GM12878 (cell line): Measurements from ENCODE around the gene TMPRSS11A. TPM values are rescaled to one million over a fixed set of nuclear protein-coding genes. Genes with fewer than 3 reads are reported as not detected.

ENCODE experiments used
- ATAC-seq: fragments of 200-7000 bp; cut with Tn5 transposase; 3 replicates; pipeline ENCODE4 v1.9.1; 2020; ENCODE audit warnings: mild to moderate bottlenecking, moderate library complexity
- BruUV-seq: library from RNA; stranded (reverse); fragments of 400-500 nt; replicated peaks from 2 replicates; lab custom pipeline; 2021; lab: Mats Ljungman, UMichigan
- CTCF ChIA-PET: fragments of 300-600 bp; sonication (Branson Sonifier 250); formaldehyde crosslinking; extraction: SDS; loops from one replicate; lab custom pipeline; 2021; ENCODE audit warnings: inconsistent platforms; lab: Yijun Ruan, JAX
- POLR2A ChIA-PET: fragments of 350-600 bp; formaldehyde crosslinking; extraction: SDS; loops from one replicate; lab custom pipeline; 2021; ENCODE audit warnings: inconsistent platforms; lab: Charles Lee
- RAD21 ChIA-PET: fragments of 300-600 bp; sonication (Branson Sonifier 250); formaldehyde crosslinking; loops from one replicate; lab custom pipeline; 2023; ENCODE audit warnings: antibody characterized with exemption; ENCODE audit not compliant: unreplicated experiment; lab: Charles Lee
- SMC1A ChIA-PET: fragments of 300-600 bp; sonication (Branson Sonifier 250); formaldehyde crosslinking; loops from one replicate; lab custom pipeline; 2023; ENCODE audit not compliant: unreplicated experiment, uncharacterized antibody; lab: Charles Lee
- DNase-seq: peaks from one replicate; pipeline ENCODE4 v3.0.0-alpha.2; 2011; ENCODE audit warnings: low read depth, low spot score
- FAIRE-seq: peaks from 3 replicates; lab custom pipeline; 2011; peaks lifted over from hg19 to GRCh38; lab: Jason Lieb, UNC
- H2AFZ ChIP-seq: 2 replicates; pipeline ENCODE4 v1.6.0; 2011; ENCODE audit warnings: low read depth, low read length, control low read depth; ENCODE audit not compliant: control insufficient read depth
- H3K27ac ChIP-seq: 2 replicates; pipeline ENCODE4 v1.5.1; 2011; ENCODE audit warnings: control low read depth; ENCODE audit not compliant: control insufficient read depth, insufficient read depth
- H3K27me3 ChIP-seq, 2 experiments: replicated peaks in 1 of 2; 2 replicates each; pipeline versions ENCODE4 v1.6.0 to v1.6.1; 2011; ENCODE audit warnings: low read length in 1 of 2; ENCODE audit not compliant: control insufficient read depth in 2 of 2, insufficient read depth in 2 of 2
- H3K36me3 ChIP-seq, 2 experiments: 2 replicates each; pipeline ENCODE4 v1.5.1; 2011; ENCODE audit warnings: low read length in 1 of 2; ENCODE audit not compliant: control insufficient read depth in 2 of 2, insufficient read depth in 2 of 2
- H3K4me1 ChIP-seq: 2 replicates; pipeline ENCODE4 v1.6.1; 2011; ENCODE audit warnings: mild to moderate bottlenecking, low read length, moderate library complexity, mixed read lengths; ENCODE audit not compliant: control insufficient read depth, insufficient read depth
- H3K4me2 ChIP-seq: 2 replicates; pipeline ENCODE4 v1.6.0; 2011; ENCODE audit warnings: control low read depth; ENCODE audit not compliant: control insufficient read depth, insufficient read depth
- H3K4me3 ChIP-seq: fragments of 200-600 bp; sonication (generic); 2 replicates; pipeline ENCODE4 v1.5.1; 2016
- H3K79me2 ChIP-seq: 2 replicates; pipeline ENCODE4 v1.6.0; 2011; ENCODE audit warnings: low read length; ENCODE audit not compliant: control insufficient read depth, insufficient read depth
- H3K9ac ChIP-seq: 2 replicates; pipeline ENCODE4 v1.8.0; 2011; ENCODE audit warnings: low read length, control low read depth, mixed read lengths; ENCODE audit not compliant: control insufficient read depth, insufficient read depth
- H3K9me3 ChIP-seq: replicated peaks from 3 replicates; pipeline ENCODE4 v1.5.1; 2011; ENCODE audit warnings: mild to moderate bottlenecking, low read length; ENCODE audit not compliant: control insufficient read depth, insufficient read depth
- H4K20me1 ChIP-seq: 2 replicates; pipeline ENCODE4 v1.6.0; 2011; ENCODE audit not compliant: control insufficient read depth, insufficient read depth
- ATF2 ChIP-seq: IDR thresholded peaks from 2 replicates; pipeline ENCODE4 v1.6.1; 2012; ENCODE audit warnings: low read length, inconsistent platforms
- HDAC2 ChIP-seq: fragments of 200-600 bp; sonication (generic); IDR thresholded peaks from 2 replicates; pipeline ENCODE4 v1.6.1; 2017
- MEF2B ChIP-seq: fragments of 450-650 bp; IDR thresholded peaks from 2 replicates; pipeline ENCODE4 v1.6.1; 2018; ENCODE audit warnings: mild to moderate bottlenecking, moderate library complexity; ENCODE audit not compliant: partially characterized antibody, poor library complexity, severe bottlenecking
- NR2C2 ChIP-seq: IDR thresholded peaks from 2 replicates; pipeline ENCODE4 v1.6.1; 2011; ENCODE audit warnings: borderline replicate concordance, low read depth; ENCODE audit not compliant: control insufficient read depth, insufficient read length
- TCF7 ChIP-seq: IDR thresholded peaks from 2 replicates; pipeline ENCODE4 v1.6.1; 2014; ENCODE audit warnings: antibody characterized with exemption, borderline replicate concordance
- ZNF384 ChIP-seq: IDR thresholded peaks from 2 replicates; pipeline ENCODE4 v1.6.1; 2012; ENCODE audit warnings: low read depth, mild to moderate bottlenecking, low read length, improper control_type of control experiment, borderline replicate concordance
- WGBS: methylation state at CpG from one replicate; pipeline ENCODE4 v1.1.6; 2016; ENCODE audit warnings: low lambda C conversion rate; ENCODE audit not compliant: insufficient replicate concordance, insufficient coverage; ENCODE audit errors: missing lambda C conversion rate; 5-methylcytosine and 5-hydroxymethylcytosine counted together
- in situ Hi-C: fragments of 300-500 bp; cut with MboI; formaldehyde crosslinking; loops from 9 replicates; pipeline ENCODE4 v1.14.3; 2018; ENCODE audit warnings: mixed read lengths
- intact Hi-C: fragments of 100-400 bp; cut with micrococcal nuclease; formaldehyde crosslinking; loops from one replicate; pipeline ENCODE4 v1.14.2; 2022; ENCODE audit not compliant: unreplicated experiment
- polyA plus RNA-seq, 11 experiments: library from polyadenylated mRNA; depleted of rRNA in 4 of 11; unstranded in 6 of 11; stranded (reverse) in 5 of 11; fragments of >200 nt; fragmentation: Nextera tagmentation in 4 of 11; fragmentation: Illumina TruSeq in 1 of 11; extraction: Ambion mirVana in 4 of 11; extraction: Trizol in 1 of 11; gene quantifications; 1 replicate in 1 of 11; 2 replicates in 10 of 11; pipeline versions ENCODE4 v1.2.1 to v1.2.3, GENCODE V29; 2011 to 2016; ENCODE audit warnings: inconsistent platforms in 2 of 11, missing spikeins in 2 of 11, low read depth in 1 of 11
- total RNA-seq, 4 experiments: library from RNA; depleted of rRNA in 3 of 4; stranded (reverse); fragments of >200 nt in 3 of 4; fragmentation: Illumina TruSeq in 1 of 4; extraction: Trizol in 1 of 4; gene quantifications; 2 replicates each; pipeline versions ENCODE4 v1.2.1 to v1.2.3, GENCODE V29; 2013 to 2021

TMPRSS11A gene
- total and polyA plus RNA-seq, 10 of the 15 experiments (the other 5 are each of a cell fraction or from before 2014, with no cell fraction given) = 0.02 TPM; not detected in 9

GRCh38 chr4:67892905-67893304 lies 70.4 kb downstream of the TMPRSS11A start:
- ChIA-PET CTCF (interaction anchor here (0.6 kb wide), 1 partner anchor 11 kb away, joined by 3 read pairs; no protein-coding TSS in a partner anchor), SMC1A (interaction anchor here (1.0 kb wide), 1 partner anchor 29 kb away, joined by 3 read pairs; no protein-coding TSS in a partner anchor), RAD21 (no interaction called here), POLR2A (no interaction called here)
- H3K27me3 ChIP-seq = no peaks in the 10 kb centered on the region
- DNase-seq (no peak), FAIRE-seq (no peak), ATAC-seq (no peak)
- in situ Hi-C loops (no loop called here), intact Hi-C loops (no loop called here)
- H3K9me3 ChIP-seq = no peaks in the 10 kb centered on the region
- no TSS peak for BruUV-seq
- H4K20me1 ChIP-seq = no peaks in the 10 kb centered on the region
- H3K27ac ChIP-seq = no peak overlapping the region
- H3K9ac ChIP-seq = no peak overlapping the region
- H3K4me2 ChIP-seq = no peak overlapping the region
- no peak overlapping the region for H3K4me3 ChIP-seq
- TF ChIP-seq MEF2B = no peak
- TF ChIP-seq NR2C2 = no peak
- no peak for TF ChIP-seq HDAC2
- no peak for TF ChIP-seq TCF7
- H3K36me3 ChIP-seq = no peaks in the 10 kb centered on the region
- 6% methylated on average over 3 of the region's 3 CpGs for WGBS
- H3K4me1 ChIP-seq = no peaks in the 10 kb centered on the region
- H3K79me2 ChIP-seq = no peaks in the 10 kb centered on the region
- H2AFZ ChIP-seq = no peak overlapping the region

GRCh38 chr4:67892253-67892652 lies 71.0 kb downstream of the TMPRSS11A start:
- no peak overlapping the region for H3K4me3 ChIP-seq
- no peak overlapping the region for H3K9ac ChIP-seq
- POLR2A ChIA-PET = no interaction called here
- no peaks in the 10 kb centered on the region for H3K36me3 ChIP-seq
- no peaks in the 10 kb centered on the region for H3K9me3 ChIP-seq
- no peak overlapping the region for H2AFZ ChIP-seq
- DNase-seq = no peak
- H4K20me1 ChIP-seq = no peaks in the 10 kb centered on the region
- H3K79me2 ChIP-seq = no peaks in the 10 kb centered on the region
- in situ Hi-C loops (no loop called here), intact Hi-C loops (no loop called here)
- H3K4me2 ChIP-seq = no peak overlapping the region
- ATAC-seq = no peak
- 12% methylated on average over 2 of the region's 2 CpGs for WGBS
- no TSS peak for BruUV-seq
- H3K27me3 ChIP-seq = no peaks in the 10 kb centered on the region
- RAD21 ChIA-PET = no interaction called here
- TF ChIP-seq ATF2 (no peak), ZNF384 (no peak)
- no peak for FAIRE-seq
- CTCF ChIA-PET = interaction anchor here (0.7 kb wide), 1 partner anchor 23 kb away, joined by 4 read pairs; no protein-coding TSS in a partner anchor
- SMC1A ChIA-PET = interaction anchor here (1.0 kb wide), 1 partner anchor 29 kb away, joined by 3 read pairs; no protein-coding TSS in a partner anchor
- no peak overlapping the region for H3K27ac ChIP-seq
- H3K4me1 ChIP-seq = no peaks in the 10 kb centered on the region
